Mesothelial cell of epicardium (in vitro differentiated cells): ENCODE data around the gene ECSCR. TPM values are rescaled to one million over a fixed set of nuclear protein-coding genes. Genes with fewer than 3 reads are reported as not detected.

Source experiments
- DNase-seq, 2 experiments: peaks; one replicate each; pipeline ENCODE4 v3.0.0; 2021; ENCODE audit warnings: low spot score in 2 of 2; ENCODE audit not compliant: unreplicated experiment in 2 of 2
- H3K27ac Mint-ChIP-seq: 2 replicates; pipeline ENCODE4 v1.8.0; 2021; ENCODE audit warnings: mixed read lengths
- H3K27me3 Mint-ChIP-seq: 2 replicates; pipeline ENCODE4 v1.8.0; 2021; ENCODE audit warnings: low read depth, mixed read lengths
- H3K36me3 Mint-ChIP-seq: 2 replicates; pipeline ENCODE4 v1.8.0; 2021; ENCODE audit warnings: mixed read lengths
- H3K4me1 Mint-ChIP-seq: 2 replicates; pipeline ENCODE4 v1.8.0; 2021; ENCODE audit warnings: mixed read lengths
- H3K4me3 Mint-ChIP-seq: 2 replicates; pipeline ENCODE4 v1.8.0; 2021; ENCODE audit warnings: mild to moderate bottlenecking, moderate library complexity, mixed read lengths
- H3K9me3 Mint-ChIP-seq: 2 replicates; pipeline ENCODE4 v1.8.0; 2021; ENCODE audit warnings: mixed read lengths
- total RNA-seq: library from RNA; stranded (reverse); gene quantifications from 3 replicates; pipeline ENCODE4 v1.2.1, GENCODE V29; 2021
- TF ChIP-seq, protein P1 (sequence below): fragments of 200-600 bp; sonication (generic); IDR thresholded peaks from one replicate; pipeline ENCODE4 v1.5.0; 2021; ENCODE audit warnings: antibody characterized with exemption; ENCODE audit not compliant: unreplicated experiment

Gene ECSCR
- total RNA-seq, 1 donor from 2014 or later: not detected

DNA sequence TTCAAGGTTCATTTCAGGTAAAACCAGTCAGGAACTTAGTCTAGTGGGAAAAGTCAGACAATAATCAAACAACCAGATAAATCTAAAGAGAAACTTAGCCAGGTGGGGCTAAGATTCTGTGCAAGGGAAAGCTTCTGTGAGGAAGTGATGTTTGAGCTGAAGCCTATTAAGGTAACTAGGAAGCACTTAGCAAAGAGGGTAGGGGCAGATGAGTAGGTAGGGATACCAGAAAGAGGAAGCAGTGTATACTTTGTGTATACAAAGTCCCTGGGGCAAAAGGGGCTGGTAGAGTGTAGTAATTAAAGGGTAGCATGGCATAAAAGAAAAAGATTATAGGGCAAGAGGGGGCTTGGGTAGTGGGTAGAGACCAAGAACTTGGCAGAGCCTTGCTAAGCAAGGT, 55.0 kb downstream of the ECSCR start:
- Mint-ChIP-seq H3K27ac (no peak overlapping the region), H3K9me3 (no peaks in the 10 kb centered on the region), H3K4me1 (peaks cover 14% of the 10 kb centered on the region), H3K27me3 (no peaks in the 10 kb centered on the region), H3K4me3 (no peak overlapping the region), H3K36me3 (peaks cover 1% of the 10 kb centered on the region)
- no peak for DNase-seq
- TF ChIP-seq, protein P1, sequence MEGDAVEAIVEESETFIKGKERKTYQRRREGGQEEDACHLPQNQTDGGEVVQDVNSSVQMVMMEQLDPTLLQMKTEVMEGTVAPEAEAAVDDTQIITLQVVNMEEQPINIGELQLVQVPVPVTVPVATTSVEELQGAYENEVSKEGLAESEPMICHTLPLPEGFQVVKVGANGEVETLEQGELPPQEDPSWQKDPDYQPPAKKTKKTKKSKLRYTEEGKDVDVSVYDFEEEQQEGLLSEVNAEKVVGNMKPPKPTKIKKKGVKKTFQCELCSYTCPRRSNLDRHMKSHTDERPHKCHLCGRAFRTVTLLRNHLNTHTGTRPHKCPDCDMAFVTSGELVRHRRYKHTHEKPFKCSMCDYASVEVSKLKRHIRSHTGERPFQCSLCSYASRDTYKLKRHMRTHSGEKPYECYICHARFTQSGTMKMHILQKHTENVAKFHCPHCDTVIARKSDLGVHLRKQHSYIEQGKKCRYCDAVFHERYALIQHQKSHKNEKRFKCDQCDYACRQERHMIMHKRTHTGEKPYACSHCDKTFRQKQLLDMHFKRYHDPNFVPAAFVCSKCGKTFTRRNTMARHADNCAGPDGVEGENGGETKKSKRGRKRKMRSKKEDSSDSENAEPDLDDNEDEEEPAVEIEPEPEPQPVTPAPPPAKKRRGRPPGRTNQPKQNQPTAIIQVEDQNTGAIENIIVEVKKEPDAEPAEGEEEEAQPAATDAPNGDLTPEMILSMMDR: no peak

DNA sequence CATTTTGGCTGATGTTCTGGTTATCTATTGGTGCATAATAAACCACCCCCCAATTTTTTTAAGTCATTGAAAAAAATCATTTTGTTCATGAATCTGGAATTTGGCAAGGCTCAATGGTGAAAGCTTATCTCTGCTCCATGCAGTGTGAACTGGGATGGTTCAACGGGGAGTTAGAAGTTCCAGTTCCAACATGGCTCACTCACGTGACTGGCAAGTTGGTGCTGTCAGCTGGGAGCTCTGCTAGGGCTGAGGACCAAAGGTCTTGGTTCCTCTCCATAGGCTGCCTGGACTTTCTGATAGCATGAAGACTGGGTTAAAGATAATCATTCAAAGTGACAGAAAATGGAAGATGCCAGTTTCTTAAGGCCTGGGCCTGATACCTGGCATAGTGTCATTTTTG, 55.6 kb downstream of the ECSCR start:
- TF ChIP-seq, protein P1: no peak
- H3K4me1 Mint-ChIP-seq: peaks cover 14% of the 10 kb centered on the region
- H3K36me3 Mint-ChIP-seq: peaks cover 1% of the 10 kb centered on the region
- no peak overlapping the region for H3K4me3 Mint-ChIP-seq
- H3K27me3 Mint-ChIP-seq: no peaks in the 10 kb centered on the region
- H3K27ac Mint-ChIP-seq: no peak overlapping the region
- H3K9me3 Mint-ChIP-seq: no peaks in the 10 kb centered on the region
- DNase-seq: no peak

- peak overlapping the region; percentile 90 for H3K4me3 Mint-ChIP-seq
- DNase-seq: no peak
- H3K27me3 Mint-ChIP-seq: no peaks in the 10 kb centered on the region
- H3K36me3 Mint-ChIP-seq: peaks cover 1% of the 10 kb centered on the region
- peak overlapping the region; percentile 99 for H3K27ac Mint-ChIP-seq
- peaks cover 14% of the 10 kb centered on the region for H3K4me1 Mint-ChIP-seq
- TF ChIP-seq, protein P1: no peak
- no peaks in the 10 kb centered on the region for H3K9me3 Mint-ChIP-seq
Observed at GRCh38 chr5:139404484-139404840, 58.1 kb downstream of the ECSCR start.

DNA sequence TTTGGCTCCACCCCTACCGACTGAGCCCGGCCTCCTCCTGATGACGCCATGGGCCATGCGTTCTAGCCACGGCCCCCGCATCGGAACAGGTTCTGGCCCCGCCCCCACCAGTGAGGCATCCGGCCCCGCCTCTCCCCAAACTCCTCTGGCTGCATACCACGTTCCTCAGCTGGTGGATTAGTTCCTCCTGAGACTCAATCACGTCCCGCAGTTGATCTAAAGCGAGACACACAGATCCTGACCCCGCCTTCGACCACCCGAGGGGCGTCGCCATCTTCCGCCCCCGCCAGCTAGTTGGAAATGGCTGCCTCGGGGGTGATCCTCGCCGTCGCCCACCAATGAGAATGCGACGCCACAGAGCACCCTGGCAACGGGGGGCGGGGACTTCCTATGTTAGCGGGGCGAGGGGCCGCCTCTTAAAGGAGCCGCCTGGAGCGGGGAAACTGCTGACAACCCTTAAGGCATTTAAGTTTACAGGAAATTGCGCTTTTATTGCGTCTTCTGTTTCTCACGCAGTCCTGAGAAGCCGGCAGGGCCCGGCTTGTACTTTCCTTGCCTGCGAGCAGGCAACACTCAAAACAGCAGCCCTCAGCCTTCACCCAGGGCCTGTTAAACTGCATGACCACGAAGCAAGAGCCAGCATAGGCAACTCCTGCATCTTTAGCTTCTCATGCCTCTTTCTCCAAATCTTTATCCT, 58.6 kb downstream of the ECSCR start, which contains the start of gene SPATA24:
SPATA24 (minus strand) TSS at position 303 of the 697 bp plus-strand sequence; CDS start at position 274, 29 bp downstream.
- Mint-ChIP-seq H3K9me3 (no peaks in the 10 kb centered on the region), H3K27ac (peak within 1 kb of the TSS; percentile 99), H3K27me3 (no peaks in the 10 kb centered on the region), H3K36me3 (peaks cover 4% of the 10 kb centered on the region), H3K4me1 (peaks cover 14% of the 10 kb centered on the region), H3K4me3 (peak within 1 kb of the TSS; percentile 90)
- TF ChIP-seq, protein P1: no peak
- peak; percentile 96 to 97 for DNase-seq

GRCh38 chr5:139403418-139403786, 59.1 kb downstream of the ECSCR start:
- no peaks in the 10 kb centered on the region for H3K9me3 Mint-ChIP-seq
- H3K4me1 Mint-ChIP-seq: peaks cover 14% of the 10 kb centered on the region
- H3K4me3 Mint-ChIP-seq: peak overlapping the region; percentile 90
- peaks cover 4% of the 10 kb centered on the region for H3K36me3 Mint-ChIP-seq
- no peaks in the 10 kb centered on the region for H3K27me3 Mint-ChIP-seq
- TF ChIP-seq, protein P1: no peak
- no peak for DNase-seq
- H3K27ac Mint-ChIP-seq: peak overlapping the region; percentile 99
